GM10248 (cell line): ENCODE measurements around the gene SLMAP.

Experiments used
- CTCF ChIA-PET: fragments of 300-600 bp; sonication (Branson Sonifier 250); formaldehyde crosslinking; extraction: SDS; loops from one replicate; lab custom pipeline; 2021; ENCODE audit warnings: antibody characterized with exemption; lab: Yijun Ruan, JAX
- POLR2A ChIA-PET: fragments of 350-650 bp; sonication (Branson Sonifier 250); formaldehyde crosslinking; extraction: SDS; loops from one replicate; lab custom pipeline; 2020; ENCODE audit warnings: antibody characterized with exemption; lab: Yijun Ruan, JAX
- DNase-seq: peaks from one replicate; pipeline ENCODE4 v3.0.0; 2012; ENCODE audit errors: extremely low spot score
- CTCF ChIP-seq: IDR thresholded peaks from 2 replicates; pipeline ENCODE4 v1.5.1; 2012; ENCODE audit warnings: mild to moderate bottlenecking, low read depth; ENCODE audit errors: extremely low read depth, missing control alignments, control extremely low read depth

SLMAP gene

GRCh38 chr3:57822686-57823085 lies 66.6 kb downstream of the SLMAP start:
- CTCF ChIA-PET: interaction anchor here (0.8 to 2.1 kb wide), 4 partner anchors 8 to 425 kb away, joined by 3 to 6 read pairs (median 3); no protein-coding TSS in a partner anchor
- no peak for DNase-seq
- POLR2A ChIA-PET: no interaction called here
- no peak for TF ChIP-seq CTCF

- no peak for DNase-seq
- CTCF ChIA-PET: interaction anchor here (1.6 to 1.9 kb wide), 4 partner anchors 8 to 26 kb away, joined by 3 to 7 read pairs (median 4); no protein-coding TSS in a partner anchor
- POLR2A ChIA-PET: no interaction called here
- TF ChIP-seq CTCF: no peak
Observed at GRCh38 chr3:57825116-57825515, 69.0 kb downstream of the SLMAP start.

GRCh38 chr3:57826245-57826951 lies 70.3 kb downstream of the SLMAP start:
- CTCF ChIA-PET: interaction anchor here (0.6 to 1.9 kb wide), 17 partner anchors 9 to 657 kb away, joined by 3 to 8 read pairs (median 3); partner anchors contain the start of gene SLMAP
- DNase-seq: no peak
- TF ChIP-seq CTCF: no peak
- POLR2A ChIA-PET: no interaction called here

DNA sequence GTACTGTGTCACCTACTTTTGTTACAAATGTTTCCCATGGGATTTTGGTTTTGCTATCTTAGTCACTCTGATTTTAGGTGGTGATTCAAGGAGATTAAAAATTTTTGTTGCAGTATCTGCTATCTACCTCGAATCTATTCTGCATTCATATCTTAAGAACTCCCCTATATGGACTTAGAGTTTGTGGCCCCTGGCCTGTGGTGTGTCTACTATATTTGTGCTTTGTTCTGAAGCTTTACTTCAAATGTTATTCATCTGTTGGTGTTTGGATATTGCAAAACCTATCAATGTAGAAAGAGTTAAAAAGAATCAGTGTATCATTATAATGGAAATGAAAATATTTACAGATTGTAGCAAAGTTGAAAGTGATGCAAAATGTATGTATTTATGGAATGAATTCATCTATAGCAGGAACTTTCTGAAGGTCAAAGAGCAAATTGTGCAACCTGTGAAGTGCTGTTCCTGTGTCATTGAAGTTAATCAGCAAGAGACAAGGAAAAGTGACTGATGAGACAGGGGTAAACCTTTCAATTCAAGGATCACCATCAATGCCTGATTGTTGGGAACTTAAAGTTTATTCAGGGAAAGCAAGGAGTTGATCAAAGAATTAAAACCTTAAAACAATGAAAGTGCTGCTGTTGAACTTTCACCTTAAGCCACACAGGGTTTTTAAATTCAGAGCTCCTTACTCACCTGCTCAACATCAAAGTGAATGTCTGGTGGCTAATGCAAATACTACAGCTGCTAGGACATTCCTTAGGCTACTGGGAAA lies 71.0 kb downstream of the SLMAP start:
- POLR2A ChIA-PET: no interaction called here
- no peak for DNase-seq
- CTCF ChIA-PET: interaction anchor here (1.0 to 1.9 kb wide), 13 partner anchors 10 to 430 kb away, joined by 3 to 8 read pairs (median 3); partner anchors contain the start of gene SLMAP
- no peak for TF ChIP-seq CTCF

GRCh38 chr3:57827757-57828156 lies 71.6 kb downstream of the SLMAP start:
- ChIA-PET POLR2A (no interaction called here), CTCF (interaction anchor here (1.2 to 1.9 kb wide), 2 partner anchors 11 to 17 kb away, joined by 3 to 6 read pairs; no protein-coding TSS in a partner anchor)
- no peak for DNase-seq
- TF ChIP-seq CTCF: no peak

GRCh38 chr3:57832486-57832885 lies 76.4 kb downstream of the SLMAP start:
- TF ChIP-seq CTCF: no peak
- POLR2A ChIA-PET: no interaction called here
- DNase-seq: no peak
- CTCF ChIA-PET: interaction anchor here (1.1 to 2.1 kb wide), 6 partner anchors 11 to 435 kb away, joined by 3 to 6 read pairs (median 5); no protein-coding TSS in a partner anchor
